ENCODE results near the gene RNF144A. TPM values are rescaled to one million over a fixed set of nuclear protein-coding genes. Genes with fewer than 3 reads are reported as not detected.

RNF144A gene
- polyA plus RNA-seq, 3 donors = 0.30 to 0.68 (median 0.48) TPM

DNA sequence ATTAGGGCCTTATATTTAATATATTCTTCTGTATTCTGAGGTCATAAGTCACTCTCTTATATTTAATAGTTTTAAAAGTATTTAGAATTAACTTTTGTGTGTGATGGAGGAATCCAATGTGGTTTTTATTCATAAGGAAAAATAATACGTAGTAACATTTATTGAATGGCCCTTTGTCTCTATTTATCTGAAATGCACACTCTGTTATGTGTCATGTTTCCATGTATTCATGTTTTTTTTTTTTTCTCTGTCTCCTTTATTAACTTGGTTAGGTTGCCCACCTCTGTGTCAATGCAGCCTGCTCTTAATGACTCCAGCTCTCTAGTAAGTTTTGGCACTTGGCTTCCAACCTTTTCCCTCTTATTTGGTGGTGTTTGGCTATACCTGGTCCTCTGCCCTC is 33.8 kb downstream of the RNF144A start:
- H3K27ac ChIP-seq (ENCODE audit: low read depth in 1 of 2, low read length in 2 of 2) = no peak overlapping the region
- no peaks in the 10 kb centered on the region for H3K36me3 ChIP-seq (replicated peaks in 1 of 2; ENCODE audit: control insufficient read depth in 1 of 2, insufficient read depth in 2 of 2, low read length in 2 of 2)
- WGBS (ENCODE audit: insufficient coverage) = no CpG with 5 or more reads among the region's 1 CpG
- H3K9me3 Mint-ChIP-seq = no peaks in the 10 kb centered on the region
- no peak overlapping the region for H3K4me3 ChIP-seq (replicated peaks in 1 of 3; ENCODE audit: low read depth in 2 of 3, low read length in 3 of 3)
- no peaks in the 10 kb centered on the region for H3K9me3 ChIP-seq (replicated peaks in 1 of 2; ENCODE audit: control insufficient read depth in 1 of 2, insufficient read depth in 1 of 2, low read length in 2 of 2)
- TF ChIP-seq CTCF (IDR thresholded peaks at IDR 0.05) = no peak
- H3K27ac Mint-ChIP-seq = no peak overlapping the region
- H3K4me3 Mint-ChIP-seq = no peak overlapping the region
- no peaks in the 10 kb centered on the region for H3K4me1 Mint-ChIP-seq
- no peak for DNase-seq
- H3K79me2 ChIP-seq (ENCODE audit: insufficient read depth, low read length) = no peaks in the 10 kb centered on the region
- H3K36me3 Mint-ChIP-seq = peaks cover 2 to 6% of the 10 kb centered on the region in 2 donors
- H3K27me3 ChIP-seq (ENCODE audit: control insufficient read depth in 2 of 2, insufficient read depth in 2 of 2, low read length in 2 of 2) = no peaks in the 10 kb centered on the region
- no peaks in the 10 kb centered on the region for H4K20me1 ChIP-seq (ENCODE audit: insufficient read depth, low read length)
- H3K9ac ChIP-seq (ENCODE audit: insufficient read depth, low read length, poor library complexity, severe bottlenecking) = no peak overlapping the region
- no peak overlapping the region for H3K4me2 ChIP-seq (replicated peaks; ENCODE audit: extremely low read depth, low read length, poor library complexity, severe bottlenecking)
- H3K27me3 Mint-ChIP-seq (ENCODE audit: low read depth in 3 of 3) = no peaks in the 10 kb centered on the region
- intact Hi-C loops (cut with micrococcal nuclease) = no loop called here
- H2AFZ ChIP-seq (ENCODE audit: insufficient read depth, low read depth, low read length, poor library complexity, severe bottlenecking) = no peak overlapping the region
- H3K4me1 ChIP-seq (ENCODE audit: control insufficient read depth in 1 of 2, insufficient read depth in 2 of 2, low read length in 2 of 2) = no peaks in the 10 kb centered on the region

GRCh38 chr2:6952101-6952500 is 34.9 kb downstream of the RNF144A start:
- Mint-ChIP-seq H3K4me1 (no peaks in the 10 kb centered on the region), H3K27ac (no peak overlapping the region), H3K4me3 (no peak overlapping the region), H3K27me3 (ENCODE audit: low read depth in 3 of 3) (no peaks in the 10 kb centered on the region), H3K9me3 (no peaks in the 10 kb centered on the region), H3K36me3 (peaks cover 2 to 6% of the 10 kb centered on the region in 2 donors)
- Histone ChIP-seq H3K9ac (ENCODE audit: insufficient read depth, low read length, poor library complexity, severe bottlenecking) (no peak overlapping the region), H4K20me1 (ENCODE audit: insufficient read depth, low read length) (no peaks in the 10 kb centered on the region), H3K9me3 (replicated peaks in 1 of 2; ENCODE audit: control insufficient read depth in 1 of 2, insufficient read depth in 1 of 2, low read length in 2 of 2) (no peaks in the 10 kb centered on the region), H3K27ac (ENCODE audit: low read depth in 1 of 2, low read length in 2 of 2) (no peak overlapping the region), H3K4me3 (replicated peaks in 1 of 3; ENCODE audit: low read depth in 2 of 3, low read length in 3 of 3) (no peak overlapping the region), H3K27me3 (ENCODE audit: control insufficient read depth in 2 of 2, insufficient read depth in 2 of 2, low read length in 2 of 2) (no peaks in the 10 kb centered on the region), H3K36me3 (replicated peaks in 1 of 2; ENCODE audit: control insufficient read depth in 1 of 2, insufficient read depth in 2 of 2, low read length in 2 of 2) (no peaks in the 10 kb centered on the region), H3K4me1 (ENCODE audit: control insufficient read depth in 1 of 2, insufficient read depth in 2 of 2, low read length in 2 of 2) (no peaks in the 10 kb centered on the region), H3K79me2 (ENCODE audit: insufficient read depth, low read length) (no peaks in the 10 kb centered on the region), H3K4me2 (replicated peaks; ENCODE audit: extremely low read depth, low read length, poor library complexity, severe bottlenecking) (no peak overlapping the region), H2AFZ (ENCODE audit: insufficient read depth, low read depth, low read length, poor library complexity, severe bottlenecking) (no peak overlapping the region)
- no peak for TF ChIP-seq CTCF (IDR thresholded peaks at IDR 0.05)
- DNase-seq = no peak
- intact Hi-C loops (cut with micrococcal nuclease) = no loop called here
- no CpG with 5 or more reads among the region's 3 CpGs for WGBS (ENCODE audit: insufficient coverage)

Measured in CD14-positive monocyte (primary cell).